ENCODE data around the gene TFF3.

The TFF3 gene

GRCh38 chr21:42289926-42290325, 25.3 kb downstream of the TFF3 start:
- DNase-seq (ENCODE audit: low read depth in 2 of 2) = no peak

- no peak for DNase-seq (ENCODE audit: low read depth in 2 of 2)
Observed at GRCh38 chr21:42288962-42289361, 26.2 kb downstream of the TFF3 start.

GRCh38 chr21:42287193-42288083, 27.8 kb downstream of the TFF3 start:
- DNase-seq (ENCODE audit: low read depth in 2 of 2) = no peak

GRCh38 chr21:42286416-42286815, 28.8 kb downstream of the TFF3 start:
- DNase-seq (ENCODE audit: low read depth in 2 of 2) = no peak

GRCh38 chr21:42285569-42286245, 29.5 kb downstream of the TFF3 start:
- DNase-seq (ENCODE audit: low read depth in 2 of 2) = no peak

GRCh38 chr21:42282715-42283114, 32.5 kb downstream of the TFF3 start:
- no peak for DNase-seq (ENCODE audit: low read depth in 2 of 2)

GRCh38 chr21:42282021-42282420, 33.2 kb downstream of the TFF3 start:
- DNase-seq (ENCODE audit: low read depth in 2 of 2) = no peak

- no peak for DNase-seq (ENCODE audit: low read depth in 2 of 2)
Observed at GRCh38 chr21:42281181-42281680, 34.0 kb downstream of the TFF3 start.

- DNase-seq (ENCODE audit: low read depth in 2 of 2) = no peak
Observed at GRCh38 chr21:42280356-42281180, 34.6 kb downstream of the TFF3 start.

- DNase-seq (ENCODE audit: low read depth in 2 of 2) = no peak
Observed at GRCh38 chr21:42279888-42280287, 35.3 kb downstream of the TFF3 start.

- no peak for DNase-seq (ENCODE audit: low read depth in 2 of 2)
Observed at GRCh38 chr21:42279341-42279871, 35.8 kb downstream of the TFF3 start.

GRCh38 chr21:42278451-42279149, 36.6 kb downstream of the TFF3 start:
- no peak for DNase-seq (ENCODE audit: low read depth in 2 of 2)

GRCh38 chr21:42277593-42277992, 37.6 kb downstream of the TFF3 start:
- DNase-seq (ENCODE audit: low read depth in 2 of 2) = no peak

GRCh38 chr21:42276526-42277154, 38.6 kb downstream of the TFF3 start:
- DNase-seq (ENCODE audit: low read depth in 2 of 2) = no peak

GRCh38 chr21:42276076-42276475, 39.1 kb downstream of the TFF3 start:
- no peak for DNase-seq (ENCODE audit: low read depth in 2 of 2)

GRCh38 chr21:42272984-42273600, 42.1 kb downstream of the TFF3 start:
- no peak for DNase-seq (ENCODE audit: low read depth in 2 of 2)

- no peak for DNase-seq (ENCODE audit: low read depth in 2 of 2)
Observed at GRCh38 chr21:42272109-42272962, 42.9 kb downstream of the TFF3 start.

GRCh38 chr21:42271065-42271464, 44.1 kb downstream of the TFF3 start:
- DNase-seq (ENCODE audit: low read depth in 2 of 2) = no peak

GRCh38 chr21:42269386-42269785, 45.8 kb downstream of the TFF3 start:
- no peak for DNase-seq (ENCODE audit: low read depth in 2 of 2)
